Activated T-helper 17 cell treated with anti-CD3 and anti-CD28 coated beads, Interleukin-2, amount 50 U/mL, for 72 hours (primary cell): ENCODE measurements around the gene ADAT1. TPM values are rescaled to one million over a fixed set of nuclear protein-coding genes. Genes with fewer than 3 reads are reported as not detected.

Source experiments
- ATAC-seq: fragments of 150-1000 bp; cut with Tn5 transposase; replicated peaks from 2 replicates; pipeline ENCODE4 v1.10.0; 2021; ENCODE audit warnings: mild to moderate bottlenecking, moderate library complexity
- H3K27ac Mint-ChIP-seq: one replicate; pipeline ENCODE4 v1.8.0; 2022; ENCODE audit warnings: mixed read lengths
- H3K27me3 Mint-ChIP-seq: one replicate; pipeline ENCODE4 v1.8.0; 2022; ENCODE audit warnings: mixed read lengths
- H3K36me3 Mint-ChIP-seq: one replicate; pipeline ENCODE4 v1.8.0; 2022; ENCODE audit warnings: low read depth, mild to moderate bottlenecking, mixed read lengths
- H3K4me1 Mint-ChIP-seq: one replicate; pipeline ENCODE4 v1.8.0; 2022; ENCODE audit warnings: mixed read lengths
- H3K4me3 Mint-ChIP-seq: one replicate; pipeline ENCODE4 v1.8.0; 2022; ENCODE audit warnings: mild to moderate bottlenecking, mixed read lengths
- H3K9me3 Mint-ChIP-seq: one replicate; pipeline ENCODE4 v1.8.0; 2022; ENCODE audit warnings: mixed read lengths
- total RNA-seq, 2 donors: library from RNA; stranded (reverse); gene quantifications; one replicate each; pipeline ENCODE4 v1.2.3, GENCODE V29; 2022

Gene ADAT1
- total RNA-seq, 2 donors from 2014 or later, result 25.6 to 48.9 TPM

- Mint-ChIP-seq H3K4me1 (peaks cover 15% of the 10 kb centered on the region), H3K9me3 (no peaks in the 10 kb centered on the region), H3K27ac (peak overlapping the region; percentile 32), H3K4me3 (no peak overlapping the region), H3K27me3 (no peaks in the 10 kb centered on the region), H3K36me3 (peaks cover 96% of the 10 kb centered on the region)
- no peak for ATAC-seq
Measured at GRCh38 chr16:75575958-75576357, 47.1 kb downstream of the ADAT1 start.

GRCh38 chr16:75573955-75574354 is 49.1 kb downstream of the ADAT1 start:
- Mint-ChIP-seq H3K27me3 (no peaks in the 10 kb centered on the region), H3K27ac (peak overlapping the region; percentile 51), H3K4me3 (no peak overlapping the region), H3K36me3 (peaks cover 94% of the 10 kb centered on the region), H3K9me3 (no peaks in the 10 kb centered on the region), H3K4me1 (peaks cover 15% of the 10 kb centered on the region)
- ATAC-seq, result no peak

GRCh38 chr16:75572864-75573542 is 50.1 kb downstream of the ADAT1 start:
- Mint-ChIP-seq H3K4me3 (no peak overlapping the region), H3K36me3 (peaks cover 94% of the 10 kb centered on the region), H3K27me3 (no peaks in the 10 kb centered on the region), H3K9me3 (no peaks in the 10 kb centered on the region), H3K27ac (no peak overlapping the region), H3K4me1 (peaks cover 15% of the 10 kb centered on the region)
- ATAC-seq, result no peak

- H3K36me3 Mint-ChIP-seq, result peaks cover 76% of the 10 kb centered on the region
- H3K4me1 Mint-ChIP-seq, result peaks cover 21% of the 10 kb centered on the region
- H3K27me3 Mint-ChIP-seq, result no peaks in the 10 kb centered on the region
- H3K9me3 Mint-ChIP-seq, result no peaks in the 10 kb centered on the region
- peak overlapping the region; percentile 36 for H3K27ac Mint-ChIP-seq
- no peak overlapping the region for H3K4me3 Mint-ChIP-seq
- ATAC-seq, result no peak
Measured at GRCh38 chr16:75570396-75571065, 52.5 kb downstream of the ADAT1 start.

GRCh38 chr16:75567911-75568310 is 55.2 kb downstream of the ADAT1 start:
- H3K4me3 Mint-ChIP-seq, result peak overlapping the region; percentile 85
- peaks cover 11% of the 10 kb centered on the region for H3K4me1 Mint-ChIP-seq
- peaks cover 9% of the 10 kb centered on the region for H3K27me3 Mint-ChIP-seq
- no peaks in the 10 kb centered on the region for H3K9me3 Mint-ChIP-seq
- H3K27ac Mint-ChIP-seq, result peak overlapping the region; percentile 59
- peaks cover 54% of the 10 kb centered on the region for H3K36me3 Mint-ChIP-seq
- no peak for ATAC-seq

GRCh38 chr16:75566758-75567255 is 56.3 kb downstream of the ADAT1 start:
- Mint-ChIP-seq H3K27me3 (peaks cover 14% of the 10 kb centered on the region), H3K9me3 (no peaks in the 10 kb centered on the region), H3K36me3 (peaks cover 43% of the 10 kb centered on the region), H3K4me3 (peak overlapping the region; percentile 85), H3K4me1 (peaks cover 11% of the 10 kb centered on the region), H3K27ac (peak overlapping the region; percentile 59)
- ATAC-seq, result peak; percentile 1

- Mint-ChIP-seq H3K36me3 (peaks cover 37% of the 10 kb centered on the region), H3K9me3 (no peaks in the 10 kb centered on the region), H3K27ac (peak within 1 kb of the TSS; percentile 87), H3K4me3 (peak within 1 kb of the TSS; percentile 85), H3K4me1 (peaks cover 11% of the 10 kb centered on the region), H3K27me3 (peaks cover 14% of the 10 kb centered on the region)
- peak; percentile 78 for ATAC-seq
Measured at GRCh38 chr16:75566040-75566757, 56.9 kb downstream of the ADAT1 start, which contains the start of gene GABARAPL2. Gene GABARAPL2 (plus strand): TSS chr16:75566379. CDS start chr16:75566487, 108 bp downstream.

- ATAC-seq, result no peak
- peaks cover 34% of the 10 kb centered on the region for H3K36me3 Mint-ChIP-seq
- H3K27ac Mint-ChIP-seq, result peak overlapping the region; percentile 87
- peaks cover 14% of the 10 kb centered on the region for H3K27me3 Mint-ChIP-seq
- H3K9me3 Mint-ChIP-seq, result no peaks in the 10 kb centered on the region
- peak overlapping the region; percentile 85 for H3K4me3 Mint-ChIP-seq
- H3K4me1 Mint-ChIP-seq, result peaks cover 11% of the 10 kb centered on the region
Measured at GRCh38 chr16:75565640-75566039, 57.4 kb downstream of the ADAT1 start.

- no peak for ATAC-seq
- Mint-ChIP-seq H3K4me3 (no peak overlapping the region), H3K27ac (no peak overlapping the region), H3K4me1 (peaks cover 5% of the 10 kb centered on the region), H3K27me3 (peaks cover 16% of the 10 kb centered on the region), H3K9me3 (no peaks in the 10 kb centered on the region), H3K36me3 (no peaks in the 10 kb centered on the region)
Measured at GRCh38 chr16:75559564-75560372, 63.3 kb downstream of the ADAT1 start.

- no peaks in the 10 kb centered on the region for H3K36me3 Mint-ChIP-seq
- H3K27ac Mint-ChIP-seq, result no peak overlapping the region
- no peak overlapping the region for H3K4me3 Mint-ChIP-seq
- no peaks in the 10 kb centered on the region for H3K9me3 Mint-ChIP-seq
- H3K4me1 Mint-ChIP-seq, result peaks cover 5% of the 10 kb centered on the region
- ATAC-seq, result no peak
- H3K27me3 Mint-ChIP-seq, result peaks cover 12% of the 10 kb centered on the region
Measured at GRCh38 chr16:75558846-75559401, 64.2 kb downstream of the ADAT1 start.

GRCh38 chr16:75556431-75556950 is 66.6 kb downstream of the ADAT1 start:
- Mint-ChIP-seq H3K27ac (peak overlapping the region; percentile 59), H3K4me3 (peak overlapping the region; percentile 95), H3K36me3 (no peaks in the 10 kb centered on the region), H3K27me3 (peaks cover 2% of the 10 kb centered on the region), H3K9me3 (no peaks in the 10 kb centered on the region), H3K4me1 (peaks cover 5% of the 10 kb centered on the region)
- no peak for ATAC-seq

- Mint-ChIP-seq H3K4me3 (peak within 1 kb of the TSS; percentile 95), H3K36me3 (no peaks in the 10 kb centered on the region), H3K27me3 (peaks cover 2% of the 10 kb centered on the region), H3K4me1 (peaks cover 5% of the 10 kb centered on the region), H3K27ac (peak within 1 kb of the TSS; percentile 93), H3K9me3 (no peaks in the 10 kb centered on the region)
- ATAC-seq, result peak; percentile 98
Measured at GRCh38 chr16:75555707-75556430, 67.2 kb downstream of the ADAT1 start, which contains the start of gene TMEM231. Gene TMEM231 (minus strand): TSS chr16:75556252. CDS start chr16:75556209, 43 bp downstream.

- peaks cover 5% of the 10 kb centered on the region for H3K4me1 Mint-ChIP-seq
- H3K27me3 Mint-ChIP-seq, result peaks cover 2% of the 10 kb centered on the region
- peak; percentile 2 for ATAC-seq
- peak overlapping the region; percentile 93 for H3K27ac Mint-ChIP-seq
- no peaks in the 10 kb centered on the region for H3K36me3 Mint-ChIP-seq
- H3K4me3 Mint-ChIP-seq, result peak overlapping the region; percentile 95
- no peaks in the 10 kb centered on the region for H3K9me3 Mint-ChIP-seq
Measured at GRCh38 chr16:75555213-75555706, 67.8 kb downstream of the ADAT1 start.
